ENCODE data around the gene LAMC1.

The LAMC1 gene

GRCh38 chr1:182990413-182991144 lies 32.6 kb upstream of the LAMC1 start:
- Histone ChIP-seq H3K4me3 (no peak overlapping the region), H3K27ac (peak overlapping the region in 1 of 2 donors; percentile 25)
- DNase-seq (ENCODE audit: low spot score) = no peak
- TF ChIP-seq, protein P1, sequence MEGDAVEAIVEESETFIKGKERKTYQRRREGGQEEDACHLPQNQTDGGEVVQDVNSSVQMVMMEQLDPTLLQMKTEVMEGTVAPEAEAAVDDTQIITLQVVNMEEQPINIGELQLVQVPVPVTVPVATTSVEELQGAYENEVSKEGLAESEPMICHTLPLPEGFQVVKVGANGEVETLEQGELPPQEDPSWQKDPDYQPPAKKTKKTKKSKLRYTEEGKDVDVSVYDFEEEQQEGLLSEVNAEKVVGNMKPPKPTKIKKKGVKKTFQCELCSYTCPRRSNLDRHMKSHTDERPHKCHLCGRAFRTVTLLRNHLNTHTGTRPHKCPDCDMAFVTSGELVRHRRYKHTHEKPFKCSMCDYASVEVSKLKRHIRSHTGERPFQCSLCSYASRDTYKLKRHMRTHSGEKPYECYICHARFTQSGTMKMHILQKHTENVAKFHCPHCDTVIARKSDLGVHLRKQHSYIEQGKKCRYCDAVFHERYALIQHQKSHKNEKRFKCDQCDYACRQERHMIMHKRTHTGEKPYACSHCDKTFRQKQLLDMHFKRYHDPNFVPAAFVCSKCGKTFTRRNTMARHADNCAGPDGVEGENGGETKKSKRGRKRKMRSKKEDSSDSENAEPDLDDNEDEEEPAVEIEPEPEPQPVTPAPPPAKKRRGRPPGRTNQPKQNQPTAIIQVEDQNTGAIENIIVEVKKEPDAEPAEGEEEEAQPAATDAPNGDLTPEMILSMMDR (IDR thresholded peaks at IDR 0.05) = no peak

GRCh38 chr1:182993746-182994145 lies 29.5 kb upstream of the LAMC1 start:
- TF ChIP-seq, protein P1 (IDR thresholded peaks at IDR 0.05) = no peak
- DNase-seq (ENCODE audit: low spot score) = no peak
- no peak overlapping the region for H3K27ac ChIP-seq
- no peak overlapping the region for H3K4me3 ChIP-seq

DNA sequence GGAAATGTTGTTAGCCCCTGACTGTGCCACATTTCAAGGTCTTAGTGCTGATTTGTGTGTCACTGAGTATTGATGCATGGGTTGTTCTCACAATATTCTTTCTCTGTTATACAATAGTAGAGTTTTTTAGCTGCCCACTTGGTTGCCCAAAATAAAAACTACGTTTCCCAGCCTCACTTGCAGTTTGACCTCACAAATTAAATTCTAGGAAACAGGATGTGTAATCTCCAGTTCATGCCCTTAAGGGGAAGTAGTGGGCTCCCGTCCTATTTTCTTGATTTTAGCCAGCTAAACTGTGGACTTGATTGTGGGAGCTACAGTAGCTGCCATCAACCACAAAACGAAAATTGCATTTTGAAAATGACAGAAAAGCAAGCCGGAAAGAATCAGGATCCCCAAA lies 27.3 kb upstream of the LAMC1 start:
- TF ChIP-seq, protein P1 (IDR thresholded peaks at IDR 0.05) = no peak

GRCh38 chr1:182996816-182997215 lies 26.4 kb upstream of the LAMC1 start:
- no peak overlapping the region for H3K4me3 ChIP-seq
- TF ChIP-seq, protein P1 (IDR thresholded peaks at IDR 0.05) = no peak
- no peak overlapping the region for H3K27ac ChIP-seq
- no peak for DNase-seq (ENCODE audit: low spot score)

More for the DNA sequence above, 27.3 kb upstream of the LAMC1 start:
- Histone ChIP-seq H3K27ac (no peak overlapping the region), H3K4me3 (no peak overlapping the region)
- DNase-seq (ENCODE audit: low spot score) = no peak

GRCh38 chr1:182998482-182998881 lies 24.7 kb upstream of the LAMC1 start:
- DNase-seq (ENCODE audit: low spot score) = no peak
- Histone ChIP-seq H3K27ac (no peak overlapping the region), H3K4me3 (no peak overlapping the region)
- TF ChIP-seq, protein P1 (IDR thresholded peaks at IDR 0.05) = no peak

GRCh38 chr1:183000167-183000962 lies 22.9 kb upstream of the LAMC1 start:
- Histone ChIP-seq H3K4me3 (no peak overlapping the region), H3K27ac (peak overlapping the region in 1 of 2 donors; percentile 34)
- TF ChIP-seq, protein P1 (IDR thresholded peaks at IDR 0.05) = no peak
- DNase-seq (ENCODE audit: low spot score) = no peak

Measured in coronary artery (tissue), 2 donors.